ENCODE data around the gene HEXIM1. TPM values are rescaled to one million over a fixed set of nuclear protein-coding genes. Genes with fewer than 3 reads are reported as not detected.

HEXIM1 gene
- total RNA-seq, 1 experiment from 2014 or later, result 29.6 TPM

DNA sequence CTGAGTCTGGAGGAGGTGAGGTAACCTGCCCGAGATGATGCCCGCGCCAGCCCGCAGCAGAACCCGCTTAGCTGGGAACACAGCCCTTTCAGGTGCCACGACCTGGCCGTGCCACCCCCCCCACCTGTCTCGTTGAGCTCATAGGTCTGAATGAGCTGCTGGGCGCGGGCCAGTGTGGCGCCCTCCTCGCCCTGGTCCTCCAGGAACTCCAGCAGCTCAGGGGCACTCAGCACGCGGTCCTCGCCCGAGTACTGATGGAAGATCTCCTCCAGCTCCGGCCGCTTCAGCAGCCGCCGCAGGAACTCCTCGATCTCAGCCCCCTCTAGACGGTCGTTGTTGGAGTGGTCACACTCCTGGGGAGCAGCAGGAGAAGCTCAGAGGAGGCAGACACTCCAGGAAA, 29.6 kb upstream of the HEXIM1 start (continued):
- TF ChIP-seq ZNF423 (CRISPR knock-in tag; IDR thresholded peaks at IDR 0.05), result no peak
- TF ChIP-seq, protein P1, sequence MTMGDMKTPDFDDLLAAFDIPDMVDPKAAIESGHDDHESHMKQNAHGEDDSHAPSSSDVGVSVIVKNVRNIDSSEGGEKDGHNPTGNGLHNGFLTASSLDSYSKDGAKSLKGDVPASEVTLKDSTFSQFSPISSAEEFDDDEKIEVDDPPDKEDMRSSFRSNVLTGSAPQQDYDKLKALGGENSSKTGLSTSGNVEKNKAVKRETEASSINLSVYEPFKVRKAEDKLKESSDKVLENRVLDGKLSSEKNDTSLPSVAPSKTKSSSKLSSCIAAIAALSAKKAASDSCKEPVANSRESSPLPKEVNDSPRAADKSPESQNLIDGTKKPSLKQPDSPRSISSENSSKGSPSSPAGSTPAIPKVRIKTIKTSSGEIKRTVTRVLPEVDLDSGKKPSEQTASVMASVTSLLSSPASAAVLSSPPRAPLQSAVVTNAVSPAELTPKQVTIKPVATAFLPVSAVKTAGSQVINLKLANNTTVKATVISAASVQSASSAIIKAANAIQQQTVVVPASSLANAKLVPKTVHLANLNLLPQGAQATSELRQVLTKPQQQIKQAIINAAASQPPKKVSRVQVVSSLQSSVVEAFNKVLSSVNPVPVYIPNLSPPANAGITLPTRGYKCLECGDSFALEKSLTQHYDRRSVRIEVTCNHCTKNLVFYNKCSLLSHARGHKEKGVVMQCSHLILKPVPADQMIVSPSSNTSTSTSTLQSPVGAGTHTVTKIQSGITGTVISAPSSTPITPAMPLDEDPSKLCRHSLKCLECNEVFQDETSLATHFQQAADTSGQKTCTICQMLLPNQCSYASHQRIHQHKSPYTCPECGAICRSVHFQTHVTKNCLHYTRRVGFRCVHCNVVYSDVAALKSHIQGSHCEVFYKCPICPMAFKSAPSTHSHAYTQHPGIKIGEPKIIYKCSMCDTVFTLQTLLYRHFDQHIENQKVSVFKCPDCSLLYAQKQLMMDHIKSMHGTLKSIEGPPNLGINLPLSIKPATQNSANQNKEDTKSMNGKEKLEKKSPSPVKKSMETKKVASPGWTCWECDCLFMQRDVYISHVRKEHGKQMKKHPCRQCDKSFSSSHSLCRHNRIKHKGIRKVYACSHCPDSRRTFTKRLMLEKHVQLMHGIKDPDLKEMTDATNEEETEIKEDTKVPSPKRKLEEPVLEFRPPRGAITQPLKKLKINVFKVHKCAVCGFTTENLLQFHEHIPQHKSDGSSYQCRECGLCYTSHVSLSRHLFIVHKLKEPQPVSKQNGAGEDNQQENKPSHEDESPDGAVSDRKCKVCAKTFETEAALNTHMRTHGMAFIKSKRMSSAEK (CRISPR knock-in tag; IDR thresholded peaks at IDR 0.05; ENCODE audit: borderline replicate concordance), result no peak
- TF ChIP-seq, protein P2, sequence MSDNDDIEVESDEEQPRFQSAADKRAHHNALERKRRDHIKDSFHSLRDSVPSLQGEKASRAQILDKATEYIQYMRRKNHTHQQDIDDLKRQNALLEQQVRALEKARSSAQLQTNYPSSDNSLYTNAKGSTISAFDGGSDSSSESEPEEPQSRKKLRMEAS (CRISPR knock-in tag; IDR thresholded peaks at IDR 0.05), result no peak

DNA sequence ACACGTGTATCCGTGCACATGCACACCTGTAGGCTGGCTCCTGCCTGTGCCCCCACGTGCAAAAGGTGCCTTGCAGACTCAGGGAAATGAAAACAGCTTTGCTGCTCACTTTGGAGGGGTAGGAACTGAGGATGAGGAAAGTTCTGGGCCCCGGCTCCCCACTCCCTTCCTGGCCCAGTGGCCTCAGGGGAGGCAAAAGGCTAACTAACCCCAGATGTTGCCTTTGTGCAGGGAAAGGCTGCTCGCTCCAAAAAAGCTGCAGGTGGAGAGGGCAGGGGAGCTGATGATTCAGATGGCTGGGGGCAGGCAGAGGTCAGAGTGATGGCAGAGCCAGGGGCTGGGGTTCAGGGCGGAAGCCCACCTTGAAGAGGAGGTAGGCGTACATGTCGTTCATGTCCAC, 28.3 kb upstream of the HEXIM1 start:
- no peak for ATAC-seq
- no peaks in the 10 kb centered on the region for H3K36me3 Mint-ChIP-seq
- H3K4me3 Mint-ChIP-seq, result no peak overlapping the region
- no peak overlapping the region for H3K27ac Mint-ChIP-seq
- no peaks in the 10 kb centered on the region for H3K27me3 Mint-ChIP-seq (ENCODE audit: low read depth)
- DNase-seq (ENCODE audit: low spot score), result no peak
- CTCF ChIA-PET, result interaction anchor here (1.0 to 3.1 kb wide), 4 partner anchors 12 to 77 kb away, joined by 3 to 27 read pairs (median 6); partner anchors contain the start of genes ACBD4 and PLCD3
- POLR2A ChIA-PET, result no interaction called here
- H3K4me1 Mint-ChIP-seq, result peaks cover 10% of the 10 kb centered on the region; the same call in 1 of the 2 replicates
- TF ChIP-seq ESRRA (CRISPR knock-in tag; IDR thresholded peaks at IDR 0.05; ENCODE audit: borderline replicate concordance) (no peak), ZNF671 (CRISPR knock-in tag; IDR thresholded peaks at IDR 0.05) (no peak), CREB1 (CRISPR knock-in tag; IDR thresholded peaks at IDR 0.05) (no peak), RELA (CRISPR knock-in tag; IDR thresholded peaks at IDR 0.05; ENCODE audit: borderline replicate concordance) (no peak), NR1H2 (CRISPR knock-in tag; IDR thresholded peaks at IDR 0.05) (no peak), ELF4 (CRISPR knock-in tag; IDR thresholded peaks at IDR 0.05; ENCODE audit: low read depth) (no peak), CBFB (CRISPR knock-in tag; IDR thresholded peaks at IDR 0.05; ENCODE audit: low read depth) (no peak), ZNF121 (CRISPR knock-in tag; IDR thresholded peaks at IDR 0.05) (no peak)
- H3K9me3 Mint-ChIP-seq, result no peaks in the 10 kb centered on the region

DNA sequence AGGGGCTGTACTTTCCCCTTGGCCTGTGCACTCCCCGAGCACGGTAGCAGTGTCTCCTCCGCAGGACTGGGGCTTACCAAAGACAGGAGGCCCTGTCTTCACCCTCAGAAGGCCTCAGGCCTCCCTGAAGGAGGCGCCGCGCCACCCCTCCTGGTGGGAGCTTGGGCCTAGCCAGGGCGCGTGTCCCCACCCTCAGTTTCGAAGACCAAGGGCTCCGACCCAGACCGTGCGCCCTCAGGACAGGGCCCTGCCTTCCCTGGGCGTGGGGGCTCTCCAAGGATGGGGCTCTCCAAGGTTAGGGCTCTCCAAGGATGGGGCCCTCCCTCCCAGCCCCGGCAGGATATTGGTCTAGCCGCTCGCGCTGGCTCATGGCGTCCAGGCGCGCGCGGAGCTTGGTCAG, 27.7 kb upstream of the HEXIM1 start:
- Mint-ChIP-seq H3K9me3 (no peaks in the 10 kb centered on the region), H3K27ac (no peak overlapping the region), H3K36me3 (no peaks in the 10 kb centered on the region), H3K4me1 (peaks cover 10% of the 10 kb centered on the region; the same call in 1 of the 2 replicates), H3K27me3 (ENCODE audit: low read depth) (no peaks in the 10 kb centered on the region), H3K4me3 (no peak overlapping the region)
- no peak for DNase-seq (ENCODE audit: low spot score)
- ATAC-seq, result no peak; the same call in 1 of the 2 replicates
- CTCF ChIA-PET, result interaction anchor here (0.7 to 3.1 kb wide), 4 partner anchors 11 to 77 kb away, joined by 3 to 27 read pairs (median 4); partner anchors contain the start of genes ACBD4 and PLCD3
- POLR2A ChIA-PET, result no interaction called here
- TF ChIP-seq, protein P3, sequence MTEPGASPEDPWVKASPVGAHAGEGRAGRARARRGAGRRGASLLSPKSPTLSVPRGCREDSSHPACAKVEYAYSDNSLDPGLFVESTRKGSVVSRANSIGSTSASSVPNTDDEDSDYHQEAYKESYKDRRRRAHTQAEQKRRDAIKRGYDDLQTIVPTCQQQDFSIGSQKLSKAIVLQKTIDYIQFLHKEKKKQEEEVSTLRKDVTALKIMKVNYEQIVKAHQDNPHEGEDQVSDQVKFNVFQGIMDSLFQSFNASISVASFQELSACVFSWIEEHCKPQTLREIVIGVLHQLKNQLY (CRISPR knock-in tag; IDR thresholded peaks at IDR 0.05), result no peak
- no peak for TF ChIP-seq TEAD4 (CRISPR knock-in tag; IDR thresholded peaks at IDR 0.05)
- TF ChIP-seq ZBTB21 (CRISPR knock-in tag; IDR thresholded peaks at IDR 0.05; ENCODE audit: borderline replicate concordance), result no peak
- no peak for TF ChIP-seq TEAD1 (CRISPR knock-in tag; IDR thresholded peaks at IDR 0.05)
- no peak for TF ChIP-seq ZNF219 (CRISPR knock-in tag; IDR thresholded peaks at IDR 0.05; ENCODE audit: borderline replicate concordance)
- TF ChIP-seq, protein P4, sequence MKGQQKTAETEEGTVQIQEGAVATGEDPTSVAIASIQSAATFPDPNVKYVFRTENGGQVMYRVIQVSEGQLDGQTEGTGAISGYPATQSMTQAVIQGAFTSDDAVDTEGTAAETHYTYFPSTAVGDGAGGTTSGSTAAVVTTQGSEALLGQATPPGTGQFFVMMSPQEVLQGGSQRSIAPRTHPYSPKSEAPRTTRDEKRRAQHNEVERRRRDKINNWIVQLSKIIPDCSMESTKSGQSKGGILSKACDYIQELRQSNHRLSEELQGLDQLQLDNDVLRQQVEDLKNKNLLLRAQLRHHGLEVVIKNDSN (CRISPR knock-in tag; IDR thresholded peaks at IDR 0.05), result no peak
- TF ChIP-seq, protein P5, sequence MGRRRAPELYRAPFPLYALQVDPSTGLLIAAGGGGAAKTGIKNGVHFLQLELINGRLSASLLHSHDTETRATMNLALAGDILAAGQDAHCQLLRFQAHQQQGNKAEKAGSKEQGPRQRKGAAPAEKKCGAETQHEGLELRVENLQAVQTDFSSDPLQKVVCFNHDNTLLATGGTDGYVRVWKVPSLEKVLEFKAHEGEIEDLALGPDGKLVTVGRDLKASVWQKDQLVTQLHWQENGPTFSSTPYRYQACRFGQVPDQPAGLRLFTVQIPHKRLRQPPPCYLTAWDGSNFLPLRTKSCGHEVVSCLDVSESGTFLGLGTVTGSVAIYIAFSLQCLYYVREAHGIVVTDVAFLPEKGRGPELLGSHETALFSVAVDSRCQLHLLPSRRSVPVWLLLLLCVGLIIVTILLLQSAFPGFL (CRISPR knock-in tag; IDR thresholded peaks at IDR 0.05; ENCODE audit: borderline replicate concordance), result no peak
- TF ChIP-seq CREM (CRISPR knock-in tag; IDR thresholded peaks at IDR 0.05), result no peak
- no peak for TF ChIP-seq ZNF396 (CRISPR knock-in tag; IDR thresholded peaks at IDR 0.05; ENCODE audit: borderline replicate concordance)
- TF ChIP-seq CBFB (CRISPR knock-in tag; IDR thresholded peaks at IDR 0.05; ENCODE audit: low read depth), result no peak
- TF ChIP-seq, protein P6, sequence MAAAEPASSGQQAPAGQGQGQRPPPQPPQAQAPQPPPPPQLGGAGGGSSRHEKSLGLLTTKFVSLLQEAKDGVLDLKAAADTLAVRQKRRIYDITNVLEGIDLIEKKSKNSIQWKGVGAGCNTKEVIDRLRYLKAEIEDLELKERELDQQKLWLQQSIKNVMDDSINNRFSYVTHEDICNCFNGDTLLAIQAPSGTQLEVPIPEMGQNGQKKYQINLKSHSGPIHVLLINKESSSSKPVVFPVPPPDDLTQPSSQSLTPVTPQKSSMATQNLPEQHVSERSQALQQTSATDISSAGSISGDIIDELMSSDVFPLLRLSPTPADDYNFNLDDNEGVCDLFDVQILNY (CRISPR knock-in tag; IDR thresholded peaks at IDR 0.05), result no peak
- TF ChIP-seq, protein P7, sequence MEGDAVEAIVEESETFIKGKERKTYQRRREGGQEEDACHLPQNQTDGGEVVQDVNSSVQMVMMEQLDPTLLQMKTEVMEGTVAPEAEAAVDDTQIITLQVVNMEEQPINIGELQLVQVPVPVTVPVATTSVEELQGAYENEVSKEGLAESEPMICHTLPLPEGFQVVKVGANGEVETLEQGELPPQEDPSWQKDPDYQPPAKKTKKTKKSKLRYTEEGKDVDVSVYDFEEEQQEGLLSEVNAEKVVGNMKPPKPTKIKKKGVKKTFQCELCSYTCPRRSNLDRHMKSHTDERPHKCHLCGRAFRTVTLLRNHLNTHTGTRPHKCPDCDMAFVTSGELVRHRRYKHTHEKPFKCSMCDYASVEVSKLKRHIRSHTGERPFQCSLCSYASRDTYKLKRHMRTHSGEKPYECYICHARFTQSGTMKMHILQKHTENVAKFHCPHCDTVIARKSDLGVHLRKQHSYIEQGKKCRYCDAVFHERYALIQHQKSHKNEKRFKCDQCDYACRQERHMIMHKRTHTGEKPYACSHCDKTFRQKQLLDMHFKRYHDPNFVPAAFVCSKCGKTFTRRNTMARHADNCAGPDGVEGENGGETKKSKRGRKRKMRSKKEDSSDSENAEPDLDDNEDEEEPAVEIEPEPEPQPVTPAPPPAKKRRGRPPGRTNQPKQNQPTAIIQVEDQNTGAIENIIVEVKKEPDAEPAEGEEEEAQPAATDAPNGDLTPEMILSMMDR (IDR thresholded peaks at IDR 0.05), result no peak
